BLaER1 treated with 17β-estradiol and CSF1 and Interleukin-3, amounts not matched to agents 10 nM and 100 nM (cell line): ENCODE results near the gene CX3CL1.
"Not testable (repeated sequence)": the region's sequence is repeated elsewhere in the genome, so short reads cannot be mapped to it uniquely, and the experiment has no call there.

Source experiments
- H3K27ac ChIP-seq, 11 experiments: shearing (Covaris generic); formaldehyde crosslinking; 2 replicates each; pipeline ENCODE4 v1.8.1; 2022
- H3K27me3 ChIP-seq, 11 experiments: shearing (Covaris generic); formaldehyde crosslinking; 2 replicates each; pipeline ENCODE4 v1.8.1; 2022
- H3K36me3 ChIP-seq, 11 experiments: shearing (Covaris generic); formaldehyde crosslinking; 2 replicates each; pipeline ENCODE4 v1.8.1; 2022
- H3K4me1 ChIP-seq, 10 experiments: shearing (Covaris generic); formaldehyde crosslinking; 2 replicates each; pipeline ENCODE4 v1.8.1; 2022
- H3K4me2 ChIP-seq, 11 experiments: shearing (Covaris generic); formaldehyde crosslinking; 2 replicates each; pipeline ENCODE4 v1.8.1; 2022
- H3K4me3 ChIP-seq, 10 experiments: shearing (Covaris generic); formaldehyde crosslinking; 2 replicates each; pipeline ENCODE4 v1.8.1; 2022
- H3K9ac ChIP-seq, 11 experiments: shearing (Covaris generic); formaldehyde crosslinking; 2 replicates each; pipeline ENCODE4 v1.8.1; 2022
- H3K9me3 ChIP-seq, 11 experiments: shearing (Covaris generic); formaldehyde crosslinking; replicated peaks in 1 of 11; 2 replicates each; pipeline ENCODE4 v1.8.1; 2022
- H4K20me1 ChIP-seq, 11 experiments: shearing (Covaris generic); formaldehyde crosslinking; 2 replicates each; pipeline ENCODE4 v1.8.1; 2022
- Cebpa-rat ChIP-seq, 11 experiments: shearing (Covaris generic); IDR thresholded peaks; 2 replicates each; pipeline ENCODE4 v1.8.1; 2022

Gene CX3CL1

GRCh38 chr16:57360321-57360935 lies 11.9 kb upstream of the CX3CL1 start:
- no peaks in the 10 kb centered on the region for H4K20me1 ChIP-seq
- no peaks in the 10 kb centered on the region for H3K9me3 ChIP-seq
- no peak overlapping the region for H3K27ac ChIP-seq
- TF ChIP-seq Cebpa-rat (IDR thresholded peaks at IDR 0.05): no peak
- H3K4me3 ChIP-seq: no peak overlapping the region
- peaks cover 8 to 18% (median 13%) of the 10 kb centered on the region in 10 experiments; a peak in 18 of 20 replicates for H3K4me1 ChIP-seq
- H3K9ac ChIP-seq: no peak overlapping the region
- no peaks in the 10 kb centered on the region for H3K27me3 ChIP-seq
- H3K36me3 ChIP-seq: no peaks in the 10 kb centered on the region
- H3K4me2 ChIP-seq: no peak overlapping the region

GRCh38 chr16:57361404-57361803 lies 10.9 kb upstream of the CX3CL1 start:
- no peaks in the 10 kb centered on the region for H3K36me3 ChIP-seq
- H4K20me1 ChIP-seq: no peaks in the 10 kb centered on the region
- peaks cover 8 to 24% (median 13%) of the 10 kb centered on the region in 10 experiments; a peak in 18 of 20 replicates for H3K4me1 ChIP-seq
- TF ChIP-seq Cebpa-rat (IDR thresholded peaks at IDR 0.05): no peak
- no peak overlapping the region for H3K4me2 ChIP-seq
- no peak overlapping the region for H3K9ac ChIP-seq
- H3K9me3 ChIP-seq: no peaks in the 10 kb centered on the region
- H3K27ac ChIP-seq: no peak overlapping the region
- no peak overlapping the region for H3K4me3 ChIP-seq
- no peaks in the 10 kb centered on the region for H3K27me3 ChIP-seq

- Histone ChIP-seq H3K4me1 (peaks cover 0 to 12% (median 0%) of the 10 kb centered on the region in 10 experiments; a peak in 6 of 20 replicates), H3K36me3 (no peaks in the 10 kb centered on the region), H3K4me3 (no peak overlapping the region), H3K27ac (no peak overlapping the region), H4K20me1 (no peaks in the 10 kb centered on the region), H3K4me2 (no peak overlapping the region), H3K9me3 (no peaks in the 10 kb centered on the region), H3K27me3 (no peaks in the 10 kb centered on the region), H3K9ac (no peak overlapping the region)
- no peak for TF ChIP-seq Cebpa-rat (IDR thresholded peaks at IDR 0.05)
Measured at GRCh38 chr16:57364143-57364542, 8.1 kb upstream of the CX3CL1 start.

- Histone ChIP-seq H3K36me3 (no peaks in the 10 kb centered on the region), H3K4me2 (peak overlapping the region in 3 of 11 experiments; percentile 31 to 53 (median 41); a peak in 6 of 22 replicates), H3K9ac (no peak overlapping the region), H3K4me1 (peaks cover 0 to 12% (median 0%) of the 10 kb centered on the region in 10 experiments; a peak in 6 of 20 replicates), H3K9me3 (no peaks in the 10 kb centered on the region), H3K27ac (no peak overlapping the region), H4K20me1 (no peaks in the 10 kb centered on the region), H3K27me3 (no peaks in the 10 kb centered on the region), H3K4me3 (no peak overlapping the region)
- no peak for TF ChIP-seq Cebpa-rat (IDR thresholded peaks at IDR 0.05)
Measured at GRCh38 chr16:57366544-57367040, 5.7 kb upstream of the CX3CL1 start.

GRCh38 chr16:57367116-57367752 lies 5.1 kb upstream of the CX3CL1 start:
- Histone ChIP-seq H3K27me3 (no peaks in the 10 kb centered on the region), H4K20me1 (no peaks in the 10 kb centered on the region), H3K4me2 (no peak overlapping the region), H3K4me1 (peaks cover 0 to 12% (median under 1%) of the 10 kb centered on the region in 10 experiments; a peak in 8 of 20 replicates), H3K36me3 (no peaks in the 10 kb centered on the region), H3K9me3 (no peaks in the 10 kb centered on the region), H3K27ac (no peak overlapping the region), H3K9ac (no peak overlapping the region), H3K4me3 (no peak overlapping the region)
- TF ChIP-seq Cebpa-rat (IDR thresholded peaks at IDR 0.05): no peak

- peaks cover 0 to 10% (median 4%) of the 10 kb centered on the region in 10 experiments; a peak in 10 of 20 replicates for H3K4me1 ChIP-seq
Measured at GRCh38 chr16:57371494-57372371, 557 bp upstream of the CX3CL1 start.

GRCh38 chr16:57373117-57373947 lies 1.0 kb downstream of the CX3CL1 start:
- no peak overlapping the region for H3K9ac ChIP-seq
- no peak overlapping the region for H3K27ac ChIP-seq
- H3K4me2 ChIP-seq: peak overlapping the region in 2 of 11 experiments; percentile 18 to 27; a peak in 2 of 22 replicates
- no peak for TF ChIP-seq Cebpa-rat (IDR thresholded peaks at IDR 0.05)
- H3K4me1 ChIP-seq: peaks cover 10 to 23% (median 16%) of the 10 kb centered on the region in 10 experiments
- no peaks in the 10 kb centered on the region for H3K9me3 ChIP-seq
- no peak overlapping the region for H3K4me3 ChIP-seq
- H3K27me3 ChIP-seq: no peaks in the 10 kb centered on the region
- H4K20me1 ChIP-seq: no peaks in the 10 kb centered on the region; a peak in 1 of 22 replicates
- no peaks in the 10 kb centered on the region for H3K36me3 ChIP-seq

More at GRCh38 chr16:57371494-57372371, 557 bp upstream of the CX3CL1 start:
- no peaks in the 10 kb centered on the region for H3K9me3 ChIP-seq
- no peak for TF ChIP-seq Cebpa-rat (IDR thresholded peaks at IDR 0.05)
- no peaks in the 10 kb centered on the region for H3K36me3 ChIP-seq
- no peak overlapping the region for H3K27ac ChIP-seq
- no peak overlapping the region for H3K9ac ChIP-seq
- no peak overlapping the region for H3K4me2 ChIP-seq
- H3K27me3 ChIP-seq: no peaks in the 10 kb centered on the region
- no peaks in the 10 kb centered on the region; a peak in 1 of 22 replicates for H4K20me1 ChIP-seq
- no peak overlapping the region for H3K4me3 ChIP-seq

GRCh38 chr16:57374067-57374534 lies 1.8 kb downstream of the CX3CL1 start:
- H3K27me3 ChIP-seq: no peaks in the 10 kb centered on the region
- no peak overlapping the region for H3K9ac ChIP-seq
- H4K20me1 ChIP-seq: no peaks in the 10 kb centered on the region; a peak in 1 of 22 replicates
- H3K4me2 ChIP-seq: no peak overlapping the region
- H3K9me3 ChIP-seq: no peaks in the 10 kb centered on the region
- H3K27ac ChIP-seq: no peak overlapping the region
- H3K4me1 ChIP-seq: peaks cover 10 to 26% (median 19%) of the 10 kb centered on the region in 10 experiments
- no peak overlapping the region for H3K4me3 ChIP-seq
- TF ChIP-seq Cebpa-rat (IDR thresholded peaks at IDR 0.05): no peak
- no peaks in the 10 kb centered on the region for H3K36me3 ChIP-seq

- H3K36me3 ChIP-seq, H3K4me2 ChIP-seq, H3K9ac ChIP-seq, H4K20me1 ChIP-seq, H3K4me3 ChIP-seq, H3K27ac ChIP-seq, H3K9me3 ChIP-seq, H3K27me3 ChIP-seq: not testable (repeated sequence)
- H3K4me1 ChIP-seq: peaks cover 10 to 26% (median 19%) of the 10 kb centered on the region in 10 experiments
Measured at GRCh38 chr16:57374925-57375465, 2.7 kb downstream of the CX3CL1 start.
